Lung (tissue), 16 donors: Measurements from ENCODE around the gene HSPA4L. TPM values are rescaled to one million over a fixed set of nuclear protein-coding genes. Genes with fewer than 3 reads are reported as not detected.

Source experiments
- ATAC-seq: fragments of 200-7000 bp; cut with Tn5 transposase; one replicate; pipeline ENCODE4 v1.9.1; 2020; ENCODE audit warnings: moderate number of reproducible peaks; ENCODE audit not compliant: insufficient read depth, low FRiP score
- DNase-seq, 3 donors: peaks; one replicate each; pipeline ENCODE4 v3.0.0-alpha.2; 2013 to 2017
- H3K27ac ChIP-seq, 2 donors: one replicate each; pipeline ENCODE4 v1.5.1; 2013; ENCODE audit warnings: mild to moderate bottlenecking in 2 of 2, moderate library complexity in 2 of 2, control low read depth in 1 of 2, inconsistent platforms in 1 of 2, low read depth in 1 of 2, low read length in 1 of 2
- H3K27me3 ChIP-seq, 3 donors: one replicate each; pipeline ENCODE4 v1.5.1; 2013; ENCODE audit warnings: low read length in 2 of 3; ENCODE audit not compliant: control insufficient read depth in 3 of 3, insufficient read depth in 3 of 3
- H3K36me3 ChIP-seq, 4 donors: one replicate each; pipeline ENCODE4 v1.5.1; 2013; ENCODE audit warnings: low read length in 4 of 4, mild to moderate bottlenecking in 1 of 4, moderate library complexity in 1 of 4; ENCODE audit not compliant: control insufficient read depth in 4 of 4, insufficient read depth in 4 of 4
- H3K4me1 ChIP-seq, 5 donors: one replicate each; pipeline ENCODE4 v1.5.1; 2013; ENCODE audit warnings: low read length in 5 of 5, mild to moderate bottlenecking in 2 of 5, moderate library complexity in 1 of 5; ENCODE audit not compliant: control insufficient read depth in 5 of 5, insufficient read depth in 5 of 5
- H3K4me3 ChIP-seq: one replicate; pipeline ENCODE4 v1.5.1; 2013; ENCODE audit warnings: mild to moderate bottlenecking, control low read depth, moderate library complexity
- H3K9ac ChIP-seq, 2 donors: one replicate each; pipeline ENCODE4 v1.5.1; 2013; ENCODE audit warnings: low read length in 2 of 2, control low read depth in 1 of 2; ENCODE audit not compliant: insufficient read depth in 1 of 2
- H3K9me3 ChIP-seq, 4 donors: one replicate each; pipeline ENCODE4 v1.5.1; 2013; ENCODE audit warnings: low read length in 3 of 4, mild to moderate bottlenecking in 1 of 4, moderate library complexity in 1 of 4; ENCODE audit not compliant: control insufficient read depth in 4 of 4, insufficient read depth in 3 of 4
- WGBS, 2 donors: extraction: QIAGEN DNeasy Blood & Tissue Kit; methylation state at CpG; one replicate each; pipeline ENCODE4 v1.1.7; 2013; 5-methylcytosine and 5-hydroxymethylcytosine counted together
- long read RNA-seq, 5 donors: transcript quantifications; one replicate each; lab custom pipeline, GENCODE V29; 2026
- polyA plus RNA-seq, 2 donors: library from polyadenylated mRNA; stranded (reverse); fragments of 200-250 nt; gene quantifications; one replicate each; pipeline ENCODE4 v1.2.1, GENCODE V29; 2013
- total RNA-seq, 2 donors: library from RNA; depleted of rRNA in 1 of 2; stranded (reverse); fragments of >200 nt in 1 of 2; gene quantifications; one replicate each; pipeline ENCODE4 v1.2.1, GENCODE V29; 2014 to 2021
- TF ChIP-seq, protein P1 (sequence below): IDR thresholded peaks from 2 replicates; pipeline ENCODE4 v1.5.1; 2012; ENCODE audit warnings: mild to moderate bottlenecking; ENCODE audit errors: control extremely low read depth, extremely low read depth
- donor health status: control.
- donor health status: control.
- donor health status: Bipolar disorder and iron deficiency.
- donor health status: healthy.
- donor health status: DM: yes; HTN: yes; CAD: no.

Gene HSPA4L
- total RNA-seq = 1 to 10 TPM; 4.6 to 6.0 TPM
- polyA plus RNA-seq = 1 to 10 TPM in 1 of 2 donors, under 1 TPM in 1; 0.91 to 1.5 TPM
- long read RNA-seq, donor 1, full-length matches to known transcripts = 1 of 1 reads
- long read RNA-seq, donor 1, partial matches to known transcripts = 0 of 1 reads
- long read RNA-seq, donor 1, other reads (novel, unspliced or antisense) = 0 of 1 reads
- long read RNA-seq, donor 2 = 0 reads
- long read RNA-seq, donor 3 = 0 reads
- long read RNA-seq, donor 4 = 0 reads
- long read RNA-seq, donor 5 = 0 reads

DNA sequence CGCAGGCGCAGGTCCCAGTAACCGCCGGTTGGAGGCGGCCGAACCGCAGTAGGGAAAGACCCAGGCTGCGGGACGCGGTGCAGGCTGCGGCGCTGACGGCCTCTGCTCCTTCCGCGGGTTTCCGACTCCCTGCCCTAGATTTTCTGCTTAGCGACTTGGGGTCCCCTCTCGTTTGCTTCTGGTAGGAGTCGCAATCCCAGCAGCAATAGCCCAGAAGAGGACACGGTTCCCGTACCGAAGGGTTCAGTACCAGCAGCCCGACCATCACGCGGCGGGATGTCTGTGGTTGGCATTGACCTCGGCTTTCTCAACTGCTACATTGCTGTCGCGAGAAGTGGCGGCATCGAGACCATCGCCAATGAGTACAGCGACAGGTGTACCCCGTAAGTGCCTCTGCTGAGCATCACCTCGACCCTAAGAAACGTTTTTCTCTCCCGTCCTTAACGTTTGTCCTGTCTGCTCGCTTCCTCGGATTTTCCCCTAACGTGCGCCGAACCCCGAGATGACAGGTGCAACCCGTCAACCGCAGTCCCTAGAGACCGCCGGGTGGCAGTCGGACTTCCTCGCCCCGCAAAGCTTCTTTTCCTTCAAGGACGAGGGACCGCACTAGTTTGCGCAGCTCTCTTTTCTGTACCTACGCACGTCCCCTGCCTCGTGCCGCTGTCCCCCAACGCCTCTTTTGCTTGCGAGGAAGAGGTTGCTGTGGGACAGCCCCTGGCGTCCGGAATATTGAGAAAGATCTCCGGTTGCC, at the start of gene HSPA4L:
TSS of gene HSPA4L (plus strand) at position 48 of the 751 bp plus-strand sequence. CDS start at position 277, 229 bp downstream.
- no peaks in the 10 kb centered on the region for H3K36me3 ChIP-seq
- WGBS, 2 donors = 0% methylated on average over 63 of the region's 63 CpGs
- no peaks in the 10 kb centered on the region for H3K9me3 ChIP-seq
- ATAC-seq (peak; percentile 21), DNase-seq (peak; percentile 56 to 71 (median 61))
- no peaks in the 10 kb centered on the region for H3K27me3 ChIP-seq
- TF ChIP-seq, protein P1, sequence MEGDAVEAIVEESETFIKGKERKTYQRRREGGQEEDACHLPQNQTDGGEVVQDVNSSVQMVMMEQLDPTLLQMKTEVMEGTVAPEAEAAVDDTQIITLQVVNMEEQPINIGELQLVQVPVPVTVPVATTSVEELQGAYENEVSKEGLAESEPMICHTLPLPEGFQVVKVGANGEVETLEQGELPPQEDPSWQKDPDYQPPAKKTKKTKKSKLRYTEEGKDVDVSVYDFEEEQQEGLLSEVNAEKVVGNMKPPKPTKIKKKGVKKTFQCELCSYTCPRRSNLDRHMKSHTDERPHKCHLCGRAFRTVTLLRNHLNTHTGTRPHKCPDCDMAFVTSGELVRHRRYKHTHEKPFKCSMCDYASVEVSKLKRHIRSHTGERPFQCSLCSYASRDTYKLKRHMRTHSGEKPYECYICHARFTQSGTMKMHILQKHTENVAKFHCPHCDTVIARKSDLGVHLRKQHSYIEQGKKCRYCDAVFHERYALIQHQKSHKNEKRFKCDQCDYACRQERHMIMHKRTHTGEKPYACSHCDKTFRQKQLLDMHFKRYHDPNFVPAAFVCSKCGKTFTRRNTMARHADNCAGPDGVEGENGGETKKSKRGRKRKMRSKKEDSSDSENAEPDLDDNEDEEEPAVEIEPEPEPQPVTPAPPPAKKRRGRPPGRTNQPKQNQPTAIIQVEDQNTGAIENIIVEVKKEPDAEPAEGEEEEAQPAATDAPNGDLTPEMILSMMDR = no peak
- H3K27ac ChIP-seq = peak within 1 kb of the TSS; percentile 28 to 35
- peak within 1 kb of the TSS; percentile 57 for H3K4me3 ChIP-seq
- H3K4me1 ChIP-seq = peaks cover 0 to 12% (median 2%) of the 10 kb centered on the region in 5 donors
- H3K9ac ChIP-seq = peak within 1 kb of the TSS; percentile 82 to 84

DNA sequence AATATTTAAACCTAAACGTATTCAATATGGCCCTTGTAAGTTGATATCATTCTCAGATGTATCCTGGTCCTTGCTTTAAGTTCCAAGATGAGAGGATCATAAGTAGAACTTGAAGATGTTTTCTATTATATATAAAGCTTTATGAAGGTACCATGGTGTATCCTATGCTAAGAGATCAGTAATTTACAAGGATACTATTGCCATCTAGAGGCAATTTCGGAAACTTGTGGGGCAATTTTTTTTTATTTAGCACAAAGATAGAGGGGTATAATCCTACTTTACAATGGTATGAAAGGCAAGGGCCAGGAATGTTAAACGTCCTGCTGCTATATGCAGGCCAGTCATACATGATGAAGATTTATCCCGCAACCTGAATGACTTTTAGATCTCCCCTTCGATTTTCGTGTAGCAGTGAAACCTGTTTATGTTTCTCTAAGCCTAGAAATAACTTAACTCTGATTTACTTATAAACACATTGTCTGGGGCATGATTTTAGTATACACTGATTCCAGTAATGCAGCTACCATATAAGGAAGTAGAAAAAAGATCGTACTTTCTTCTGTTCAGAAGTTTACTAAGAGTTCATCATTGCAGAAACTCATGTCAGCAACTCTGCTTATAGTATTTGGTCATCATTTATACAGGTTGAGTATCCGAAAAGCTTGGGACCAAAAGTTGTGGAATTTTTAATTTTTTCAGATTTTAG, 49.3 kb upstream of the HSPA4L start:
- DNase-seq = peak in 2 of 3 donors; percentile 72 to 74
- H3K9ac ChIP-seq = no peak overlapping the region
- no peak overlapping the region for H3K27ac ChIP-seq
- WGBS, 2 donors = 26 to 28% methylated on average over 8 of the region's 8 CpGs
- no peaks in the 10 kb centered on the region for H3K36me3 ChIP-seq
- H3K4me3 ChIP-seq = no peak overlapping the region
- no peaks in the 10 kb centered on the region for H3K9me3 ChIP-seq
- peaks cover 0 to 3% (median 0%) of the 10 kb centered on the region in 5 donors for H3K4me1 ChIP-seq
- no peak for ATAC-seq
- TF ChIP-seq, protein P1 = no peak
- no peaks in the 10 kb centered on the region for H3K27me3 ChIP-seq

DNA sequence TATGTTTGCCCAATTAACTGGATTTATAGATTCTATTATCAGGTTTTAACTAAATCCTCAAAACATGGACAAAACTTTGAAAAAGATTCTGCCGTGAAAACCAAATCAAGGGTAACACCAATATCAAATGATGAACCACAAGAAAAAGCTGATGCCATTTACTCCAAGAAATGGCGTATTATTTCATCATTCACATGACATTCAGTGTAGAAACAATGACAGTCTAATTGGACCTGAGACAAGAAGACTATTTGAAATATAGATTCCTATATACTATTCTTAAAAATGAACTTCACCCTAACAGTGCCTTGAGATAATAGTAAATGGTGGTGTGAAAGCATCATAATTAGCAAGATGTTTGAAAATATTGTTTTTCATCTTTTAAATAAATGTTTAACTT, 47.1 kb upstream of the HSPA4L start:
- H3K9me3 ChIP-seq = no peaks in the 10 kb centered on the region
- H3K4me3 ChIP-seq = no peak overlapping the region
- WGBS, 2 donors = 90 to 91% methylated on average over 2 of the region's 2 CpGs
- H3K27ac ChIP-seq = no peak overlapping the region
- DNase-seq = no peak
- H3K36me3 ChIP-seq = no peaks in the 10 kb centered on the region
- ATAC-seq = no peak
- no peaks in the 10 kb centered on the region for H3K27me3 ChIP-seq
- H3K9ac ChIP-seq = no peak overlapping the region
- peaks cover 0 to 3% (median 0%) of the 10 kb centered on the region in 5 donors for H3K4me1 ChIP-seq
- TF ChIP-seq, protein P1 = no peak
